Measurements from ENCODE around the gene CTSW. TPM values are rescaled to one million over a fixed set of nuclear protein-coding genes. Genes with fewer than 3 reads are reported as not detected.

Gene CTSW
- polyA plus RNA-seq, 1 donor (not counting 4 experiments of a cell fraction or from before 2014, with no cell fraction given), result not detected

DNA sequence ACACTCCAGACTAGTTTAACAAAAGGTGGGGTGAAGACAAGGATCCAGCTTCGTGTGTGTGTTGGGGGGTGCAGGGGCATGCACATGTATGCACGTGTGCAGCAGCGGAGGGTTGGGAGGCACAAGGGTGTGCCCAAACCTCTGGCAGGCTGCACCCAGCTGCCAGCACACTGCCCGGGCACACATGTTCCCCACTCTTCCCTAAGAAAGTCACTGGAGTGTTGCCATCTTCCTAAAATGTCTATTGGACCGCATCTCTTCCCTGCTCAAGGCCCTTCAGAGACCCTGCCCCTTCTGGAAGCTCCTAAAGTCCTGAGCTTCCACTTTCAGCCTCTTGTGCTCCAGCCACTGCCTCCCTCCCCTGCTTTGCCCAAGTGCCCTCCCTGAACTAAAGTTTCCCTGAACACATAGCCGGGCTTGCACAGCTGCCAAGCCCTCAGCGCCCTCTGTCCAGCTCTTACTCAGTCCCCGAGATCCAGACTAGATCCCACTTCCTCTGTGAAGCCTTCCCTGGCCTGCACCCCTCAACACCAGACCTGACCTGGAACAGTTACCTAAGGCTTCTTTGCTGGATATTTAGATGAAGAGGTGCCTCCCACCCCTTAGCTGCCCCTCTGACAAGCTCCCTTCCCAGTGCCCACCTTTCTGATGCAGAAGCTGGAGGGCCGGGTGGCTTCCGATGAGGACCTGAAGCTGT is 27.7 kb upstream of the CTSW start:
- Histone ChIP-seq H3K27me3 (ENCODE audit: control insufficient read depth, extremely low read depth, insufficient read depth, low read length) (no peaks in the 10 kb centered on the region), H3K4me2 (ENCODE audit: control insufficient read depth, extremely low read depth, insufficient read depth, low read depth, low read length) (no peak overlapping the region), H2AFZ (ENCODE audit: control insufficient read depth, low read length) (no peak overlapping the region), H3K4me3 (ENCODE audit: control insufficient read depth in 2 of 3, extremely low read depth in 1 of 3, insufficient read depth in 2 of 3, low read depth in 1 of 3, low read length in 3 of 3) (no peak overlapping the region), H3K27ac (ENCODE audit: control insufficient read depth, insufficient read depth, low read length) (no peak overlapping the region), H4K20me1 (ENCODE audit: control insufficient read depth, extremely low read depth, insufficient read depth, low read length) (peaks cover 46% of the 10 kb centered on the region), H3K36me3 (ENCODE audit: control insufficient read depth in 2 of 2, extremely low read depth in 1 of 2, insufficient read depth in 2 of 2, low read length in 2 of 2) (peaks cover 35 to 46% of the 10 kb centered on the region in 2 experiments), H3K79me2 (ENCODE audit: control insufficient read depth, insufficient read depth, low read length) (peaks cover 34% of the 10 kb centered on the region), H3K9me3 (ENCODE audit: control insufficient read depth, low read depth, low read length) (no peaks in the 10 kb centered on the region), H3K4me1 (ENCODE audit: control insufficient read depth, extremely low read depth, insufficient read depth, low read length) (peaks cover 14% of the 10 kb centered on the region), H3K9me1 (ENCODE audit: control insufficient read depth, extremely low read depth, insufficient read depth, low read length) (peaks cover 7% of the 10 kb centered on the region), H3K9ac (ENCODE audit: control insufficient read depth, extremely low read depth, insufficient read depth, low read length) (no peak overlapping the region)
- dilution Hi-C loops (cut with MboI; ENCODE audit: extremely low pct_ligation_motif_present, low sequenced_read_pairs), result no loop called here
- no peak for TF ChIP-seq EZH2 (IDR thresholded peaks at IDR 0.05; ENCODE audit: low read length)
- TF ChIP-seq, protein P1, sequence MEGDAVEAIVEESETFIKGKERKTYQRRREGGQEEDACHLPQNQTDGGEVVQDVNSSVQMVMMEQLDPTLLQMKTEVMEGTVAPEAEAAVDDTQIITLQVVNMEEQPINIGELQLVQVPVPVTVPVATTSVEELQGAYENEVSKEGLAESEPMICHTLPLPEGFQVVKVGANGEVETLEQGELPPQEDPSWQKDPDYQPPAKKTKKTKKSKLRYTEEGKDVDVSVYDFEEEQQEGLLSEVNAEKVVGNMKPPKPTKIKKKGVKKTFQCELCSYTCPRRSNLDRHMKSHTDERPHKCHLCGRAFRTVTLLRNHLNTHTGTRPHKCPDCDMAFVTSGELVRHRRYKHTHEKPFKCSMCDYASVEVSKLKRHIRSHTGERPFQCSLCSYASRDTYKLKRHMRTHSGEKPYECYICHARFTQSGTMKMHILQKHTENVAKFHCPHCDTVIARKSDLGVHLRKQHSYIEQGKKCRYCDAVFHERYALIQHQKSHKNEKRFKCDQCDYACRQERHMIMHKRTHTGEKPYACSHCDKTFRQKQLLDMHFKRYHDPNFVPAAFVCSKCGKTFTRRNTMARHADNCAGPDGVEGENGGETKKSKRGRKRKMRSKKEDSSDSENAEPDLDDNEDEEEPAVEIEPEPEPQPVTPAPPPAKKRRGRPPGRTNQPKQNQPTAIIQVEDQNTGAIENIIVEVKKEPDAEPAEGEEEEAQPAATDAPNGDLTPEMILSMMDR (optimal IDR thresholded peaks at IDR 0.05 in 1 of 3, IDR thresholded peaks at IDR 0.05 in 1 of 3, conservative IDR thresholded peaks at IDR 0.05 in 1 of 3; ENCODE audit: extremely low read depth in 1 of 3, insufficient read depth in 2 of 3, low read length in 3 of 3), result no peak
- DNase-seq (ENCODE audit: low read depth, low spot score) (no peak), FAIRE-seq (no peak)

DNA sequence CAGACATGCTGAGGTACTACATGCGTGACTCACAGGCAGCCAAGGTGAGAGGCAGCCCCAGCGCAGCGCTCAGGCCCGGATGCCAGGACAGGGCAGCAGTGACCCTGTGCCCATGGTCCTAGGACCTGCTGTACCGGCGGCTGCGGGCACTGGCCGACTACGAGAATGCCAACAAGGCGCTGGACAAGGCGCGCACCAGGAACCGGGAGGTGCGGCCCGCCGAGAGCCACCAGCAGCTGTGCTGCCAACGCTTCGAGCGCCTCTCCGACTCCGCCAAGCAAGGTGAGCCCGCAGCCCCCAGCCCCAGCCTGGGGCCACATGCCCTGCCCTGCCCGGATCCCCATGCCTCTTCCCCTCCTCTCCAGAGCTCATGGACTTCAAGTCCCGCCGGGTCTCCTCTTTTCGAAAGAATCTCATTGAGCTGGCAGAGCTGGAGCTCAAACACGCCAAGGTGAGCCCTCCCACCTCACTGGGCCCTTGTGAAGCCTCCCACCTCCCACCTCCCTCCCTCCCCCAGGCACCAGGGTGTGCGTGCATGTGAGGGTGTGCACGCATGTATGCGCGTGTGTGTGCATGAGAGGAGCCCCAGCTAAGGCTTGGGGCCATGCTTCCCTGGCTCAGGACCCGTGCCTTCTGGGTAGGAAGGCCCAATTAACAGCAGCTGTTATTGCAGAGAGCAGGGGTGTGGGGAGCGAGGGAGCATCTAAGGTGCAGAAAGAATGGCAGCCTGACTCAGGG is 27.0 kb upstream of the CTSW start:
- FAIRE-seq, result no peak
- no peaks in the 10 kb centered on the region for H3K27me3 ChIP-seq (ENCODE audit: control insufficient read depth, extremely low read depth, insufficient read depth, low read length)
- no peak overlapping the region for H2AFZ ChIP-seq (ENCODE audit: control insufficient read depth, low read length)
- peaks cover 35 to 46% of the 10 kb centered on the region in 2 experiments for H3K36me3 ChIP-seq (ENCODE audit: control insufficient read depth in 2 of 2, extremely low read depth in 1 of 2, insufficient read depth in 2 of 2, low read length in 2 of 2)
- no peak overlapping the region for H3K9ac ChIP-seq (ENCODE audit: control insufficient read depth, extremely low read depth, insufficient read depth, low read length)
- H3K27ac ChIP-seq (ENCODE audit: control insufficient read depth, insufficient read depth, low read length), result no peak overlapping the region
- H3K9me1 ChIP-seq (ENCODE audit: control insufficient read depth, extremely low read depth, insufficient read depth, low read length), result peaks cover 7% of the 10 kb centered on the region
- no peak for TF ChIP-seq EZH2 (IDR thresholded peaks at IDR 0.05; ENCODE audit: low read length)
- TF ChIP-seq, protein P1 (optimal IDR thresholded peaks at IDR 0.05 in 1 of 3, IDR thresholded peaks at IDR 0.05 in 1 of 3, conservative IDR thresholded peaks at IDR 0.05 in 1 of 3; ENCODE audit: extremely low read depth in 1 of 3, insufficient read depth in 2 of 3, low read length in 3 of 3), result no peak
- peaks cover 14% of the 10 kb centered on the region for H3K4me1 ChIP-seq (ENCODE audit: control insufficient read depth, extremely low read depth, insufficient read depth, low read length)
- DNase-seq (ENCODE audit: low read depth, low spot score), result no peak
- dilution Hi-C loops (cut with MboI; ENCODE audit: extremely low pct_ligation_motif_present, low sequenced_read_pairs), result no loop called here
- peaks cover 41% of the 10 kb centered on the region for H3K79me2 ChIP-seq (ENCODE audit: control insufficient read depth, insufficient read depth, low read length)
- H3K4me2 ChIP-seq (ENCODE audit: control insufficient read depth, extremely low read depth, insufficient read depth, low read depth, low read length), result no peak overlapping the region
- H3K4me3 ChIP-seq (ENCODE audit: control insufficient read depth in 2 of 3, extremely low read depth in 1 of 3, insufficient read depth in 2 of 3, low read depth in 1 of 3, low read length in 3 of 3), result no peak overlapping the region
- peaks cover 50% of the 10 kb centered on the region for H4K20me1 ChIP-seq (ENCODE audit: control insufficient read depth, extremely low read depth, insufficient read depth, low read length)
- no peaks in the 10 kb centered on the region for H3K9me3 ChIP-seq (ENCODE audit: control insufficient read depth, low read depth, low read length)
